Measurements from ENCODE around the gene TYW1.
"Not testable (repeated sequence)": the region's sequence is repeated elsewhere in the genome, so short reads cannot be mapped to it uniquely, and the experiment has no call there.

TYW1 gene

GRCh38 chr7:67018940-67019339, 22.3 kb downstream of the TYW1 start:
- no peak for ATAC-seq
- no peak for TF ChIP-seq TCF4 (CRISPR knock-in tag; IDR thresholded peaks at IDR 0.05; ENCODE audit: borderline replicate concordance)
- no peak for TF ChIP-seq ZNF70 (CRISPR knock-in tag; IDR thresholded peaks at IDR 0.05)
- TF ChIP-seq TOX (CRISPR knock-in tag; IDR thresholded peaks at IDR 0.05; ENCODE audit: borderline replicate concordance) = no peak
- no peak for TF ChIP-seq CSDC2 (CRISPR knock-in tag; IDR thresholded peaks at IDR 0.05)
- TF ChIP-seq ARNTL (CRISPR knock-in tag; IDR thresholded peaks at IDR 0.05; ENCODE audit: borderline replicate concordance, low read depth) = no peak

- ATAC-seq = peak; percentile 79
- TF ChIP-seq CSDC2 (CRISPR knock-in tag; IDR thresholded peaks at IDR 0.05) (no peak), ZNF70 (CRISPR knock-in tag; IDR thresholded peaks at IDR 0.05) (no peak), ZFP3 (CRISPR knock-in tag; IDR thresholded peaks at IDR 0.05) (peak; percentile 91), PPARA (CRISPR knock-in tag; IDR thresholded peaks at IDR 0.05; ENCODE audit: borderline replicate concordance) (no peak), TOX (CRISPR knock-in tag; IDR thresholded peaks at IDR 0.05; ENCODE audit: borderline replicate concordance) (no peak), CREB5 (CRISPR knock-in tag; IDR thresholded peaks at IDR 0.05; ENCODE audit: low read depth) (no peak), SNAI2 (CRISPR knock-in tag; IDR thresholded peaks at IDR 0.05) (no peak), OSR1 (CRISPR knock-in tag; IDR thresholded peaks at IDR 0.05) (no peak), GLIS3 (CRISPR knock-in tag; IDR thresholded peaks at IDR 0.05) (no peak), BACH2 (CRISPR knock-in tag; IDR thresholded peaks at IDR 0.05; ENCODE audit: borderline replicate concordance) (0 out of 2 replicates have a peak, but pooled peaks have one; percentile 12)
- TF ChIP-seq, protein P1, sequence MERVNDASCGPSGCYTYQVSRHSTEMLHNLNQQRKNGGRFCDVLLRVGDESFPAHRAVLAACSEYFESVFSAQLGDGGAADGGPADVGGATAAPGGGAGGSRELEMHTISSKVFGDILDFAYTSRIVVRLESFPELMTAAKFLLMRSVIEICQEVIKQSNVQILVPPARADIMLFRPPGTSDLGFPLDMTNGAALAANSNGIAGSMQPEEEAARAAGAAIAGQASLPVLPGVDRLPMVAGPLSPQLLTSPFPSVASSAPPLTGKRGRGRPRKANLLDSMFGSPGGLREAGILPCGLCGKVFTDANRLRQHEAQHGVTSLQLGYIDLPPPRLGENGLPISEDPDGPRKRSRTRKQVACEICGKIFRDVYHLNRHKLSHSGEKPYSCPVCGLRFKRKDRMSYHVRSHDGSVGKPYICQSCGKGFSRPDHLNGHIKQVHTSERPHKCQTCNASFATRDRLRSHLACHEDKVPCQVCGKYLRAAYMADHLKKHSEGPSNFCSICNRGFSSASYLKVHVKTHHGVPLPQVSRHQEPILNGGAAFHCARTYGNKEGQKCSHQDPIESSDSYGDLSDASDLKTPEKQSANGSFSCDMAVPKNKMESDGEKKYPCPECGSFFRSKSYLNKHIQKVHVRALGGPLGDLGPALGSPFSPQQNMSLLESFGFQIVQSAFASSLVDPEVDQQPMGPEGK (CRISPR knock-in tag; IDR thresholded peaks at IDR 0.05; ENCODE audit: borderline replicate concordance) = no peak
These were observed 23.1 kb downstream of the TYW1 start for GRCh38 chr7:67019562-67020390.

- TF ChIP-seq ZNF565 (CRISPR knock-in tag; conservative IDR thresholded peaks at IDR 0.05; ENCODE audit: low read depth) (no peak), ESRRG (CRISPR knock-in tag; IDR thresholded peaks at IDR 0.05) (no peak), OSR1 (CRISPR knock-in tag; IDR thresholded peaks at IDR 0.05) (no peak), ZFP3 (CRISPR knock-in tag; IDR thresholded peaks at IDR 0.05) (no peak), ISL1 (CRISPR knock-in tag; IDR thresholded peaks at IDR 0.05) (no peak), TOX (CRISPR knock-in tag; IDR thresholded peaks at IDR 0.05; ENCODE audit: borderline replicate concordance) (no peak), CREB5 (CRISPR knock-in tag; IDR thresholded peaks at IDR 0.05; ENCODE audit: low read depth) (no peak), ARNTL (CRISPR knock-in tag; IDR thresholded peaks at IDR 0.05; ENCODE audit: borderline replicate concordance, low read depth) (no peak), CSDC2 (CRISPR knock-in tag; IDR thresholded peaks at IDR 0.05) (no peak), ZFP30 (CRISPR knock-in tag; IDR thresholded peaks at IDR 0.05) (no peak), ZNF70 (CRISPR knock-in tag; IDR thresholded peaks at IDR 0.05) (no peak)
- TF ChIP-seq, protein P1 (CRISPR knock-in tag; IDR thresholded peaks at IDR 0.05; ENCODE audit: borderline replicate concordance) = no peak
- TF ChIP-seq, protein P2, sequence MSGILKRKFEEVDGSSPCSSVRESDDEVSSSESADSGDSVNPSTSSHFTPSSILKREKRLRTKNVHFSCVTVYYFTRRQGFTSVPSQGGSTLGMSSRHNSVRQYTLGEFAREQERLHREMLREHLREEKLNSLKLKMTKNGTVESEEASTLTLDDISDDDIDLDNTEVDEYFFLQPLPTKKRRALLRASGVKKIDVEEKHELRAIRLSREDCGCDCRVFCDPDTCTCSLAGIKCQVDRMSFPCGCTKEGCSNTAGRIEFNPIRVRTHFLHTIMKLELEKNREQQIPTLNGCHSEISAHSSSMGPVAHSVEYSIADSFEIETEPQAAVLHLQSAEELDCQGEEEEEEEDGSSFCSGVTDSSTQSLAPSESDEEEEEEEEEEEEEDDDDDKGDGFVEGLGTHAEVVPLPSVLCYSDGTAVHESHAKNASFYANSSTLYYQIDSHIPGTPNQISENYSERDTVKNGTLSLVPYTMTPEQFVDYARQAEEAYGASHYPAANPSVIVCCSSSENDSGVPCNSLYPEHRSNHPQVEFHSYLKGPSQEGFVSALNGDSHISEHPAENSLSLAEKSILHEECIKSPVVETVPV (CRISPR knock-in tag; IDR thresholded peaks at IDR 0.05) = no peak
- ATAC-seq = no peak
These were observed 24.6 kb downstream of the TYW1 start for GRCh38 chr7:67021260-67021659.

- no peak for ATAC-seq
- no peak for TF ChIP-seq ZNF8 (CRISPR knock-in tag; IDR thresholded peaks at IDR 0.05)
These were observed 25.9 kb downstream of the TYW1 start for GRCh38 chr7:67022511-67022910.

- ATAC-seq = peak; percentile 100
These were observed 28.8 kb downstream of the TYW1 start for GRCh38 chr7:67025459-67025858.

GRCh38 chr7:67031685-67032084, 35.1 kb downstream of the TYW1 start:
- not testable (repeated sequence) for ATAC-seq

Measured in SK-N-SH treated with all-trans-retinoic acid at 6 μM for 48 hours (cell line).